ENCODE measurements around the gene VSTM2A.

Gene VSTM2A

DNA sequence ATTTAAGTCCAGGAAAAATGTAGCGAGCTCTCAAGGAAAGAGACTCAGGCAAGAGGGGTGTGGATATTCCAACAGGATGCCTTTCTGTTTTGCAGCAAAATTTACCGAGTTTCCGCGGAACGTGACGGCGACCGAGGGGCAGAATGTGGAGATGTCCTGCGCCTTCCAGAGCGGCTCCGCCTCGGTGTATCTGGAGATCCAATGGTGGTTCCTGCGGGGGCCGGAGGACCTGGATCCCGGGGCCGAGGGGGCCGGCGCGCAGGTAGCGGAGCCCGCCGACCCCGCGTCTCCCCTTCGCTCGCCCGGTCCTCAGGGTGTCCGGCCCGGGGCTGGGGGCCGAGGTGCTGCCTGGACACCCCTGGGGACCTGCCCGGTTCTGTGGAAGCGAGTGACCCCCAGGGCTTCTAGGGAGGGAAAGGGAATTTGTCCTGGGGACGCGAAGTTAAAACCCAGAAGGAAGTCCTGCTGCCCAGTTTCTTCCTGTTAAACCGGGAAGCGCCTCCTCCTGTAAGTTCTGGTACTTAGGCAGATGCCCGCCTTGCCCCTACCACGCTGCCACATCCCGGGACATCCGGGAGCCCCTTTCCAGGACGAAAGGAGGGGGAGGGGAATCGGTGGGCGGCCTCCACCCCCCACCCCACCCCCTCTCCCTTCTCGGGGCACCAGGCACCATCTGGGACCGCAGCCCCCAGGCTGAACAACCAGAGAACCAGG, 2.5 kb downstream of the VSTM2A start:
- POLR2A ChIA-PET: no interaction called here
- Histone ChIP-seq H3K4me3 (ENCODE audit: control insufficient read depth in 1 of 7, extremely low read depth in 1 of 7, insufficient read depth in 4 of 7, low read depth in 2 of 7, low read length in 6 of 7) (no peak overlapping the region), H3K27ac (ENCODE audit: insufficient read depth in 1 of 2, low read depth in 1 of 2, low read length in 2 of 2, poor library complexity in 1 of 2, severe bottlenecking in 2 of 2) (no peak overlapping the region), H3K4me1 (ENCODE audit: control extremely low read depth in 1 of 4, control insufficient read depth in 4 of 4, insufficient read depth in 4 of 4, low read length in 3 of 4) (peaks cover 0 to 8% (median 3%) of the 10 kb centered on the region in 4 experiments), H3K9me3 (ENCODE audit: control extremely low read depth in 1 of 5, control insufficient read depth in 4 of 5, insufficient read depth in 2 of 5, low read depth in 1 of 5, low read length in 4 of 5) (peaks cover 0 to 3% (median 0%) of the 10 kb centered on the region in 5 experiments), H3K27me3 (replicated peaks in 2 of 5; ENCODE audit: control insufficient read depth in 4 of 5, insufficient read depth in 5 of 5, low read length in 4 of 5) (peaks cover 18 to 84% (median 35%) of the 10 kb centered on the region in 5 experiments), H3K36me3 (ENCODE audit: control insufficient read depth in 4 of 4, insufficient read depth in 4 of 4, low read length in 3 of 4) (no peaks in the 10 kb centered on the region)
- no peak for DNase-seq
- 1% methylated on average over 39 of the region's 45 CpGs for WGBS (ENCODE audit: insufficient coverage)
- CTCF ChIA-PET: no interaction called here

DNA sequence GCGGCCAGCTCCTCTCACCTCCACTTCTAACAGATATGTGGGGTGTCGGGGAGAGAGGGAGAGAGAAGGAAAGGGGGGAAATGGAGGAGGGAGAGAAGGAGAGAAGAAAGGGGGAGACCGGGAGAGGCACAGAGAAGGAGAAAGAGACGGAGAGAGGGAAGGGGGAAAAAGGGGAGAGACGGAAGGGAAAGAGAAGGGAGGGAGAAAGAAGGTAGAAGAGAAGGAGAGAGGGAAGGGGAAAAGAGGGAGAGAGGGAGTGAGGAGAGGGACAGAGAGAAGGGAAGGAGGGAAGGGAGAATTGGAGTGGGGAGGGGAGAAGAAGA, 3.0 kb downstream of the VSTM2A start:
- no peak for DNase-seq
- Histone ChIP-seq H3K9me3 (ENCODE audit: control extremely low read depth in 1 of 5, control insufficient read depth in 4 of 5, insufficient read depth in 2 of 5, low read depth in 1 of 5, low read length in 4 of 5) (peaks cover 0 to 3% (median 0%) of the 10 kb centered on the region in 5 experiments), H3K36me3 (ENCODE audit: control insufficient read depth in 4 of 4, insufficient read depth in 4 of 4, low read length in 3 of 4) (no peaks in the 10 kb centered on the region), H3K27me3 (replicated peaks in 2 of 5; ENCODE audit: control insufficient read depth in 4 of 5, insufficient read depth in 5 of 5, low read length in 4 of 5) (peaks cover 18 to 82% (median 33%) of the 10 kb centered on the region in 5 experiments), H3K4me1 (ENCODE audit: control extremely low read depth in 1 of 4, control insufficient read depth in 4 of 4, insufficient read depth in 4 of 4, low read length in 3 of 4) (peaks cover 0 to 8% (median 3%) of the 10 kb centered on the region in 4 experiments), H3K27ac (ENCODE audit: insufficient read depth in 1 of 2, low read depth in 1 of 2, low read length in 2 of 2, poor library complexity in 1 of 2, severe bottlenecking in 2 of 2) (no peak overlapping the region), H3K4me3 (ENCODE audit: control insufficient read depth in 1 of 7, extremely low read depth in 1 of 7, insufficient read depth in 4 of 7, low read depth in 2 of 7, low read length in 6 of 7) (no peak overlapping the region)
- 4% methylated on average over 3 of the region's 5 CpGs for WGBS (ENCODE audit: insufficient coverage)
- CTCF ChIA-PET: no interaction called here
- POLR2A ChIA-PET: no interaction called here

DNA sequence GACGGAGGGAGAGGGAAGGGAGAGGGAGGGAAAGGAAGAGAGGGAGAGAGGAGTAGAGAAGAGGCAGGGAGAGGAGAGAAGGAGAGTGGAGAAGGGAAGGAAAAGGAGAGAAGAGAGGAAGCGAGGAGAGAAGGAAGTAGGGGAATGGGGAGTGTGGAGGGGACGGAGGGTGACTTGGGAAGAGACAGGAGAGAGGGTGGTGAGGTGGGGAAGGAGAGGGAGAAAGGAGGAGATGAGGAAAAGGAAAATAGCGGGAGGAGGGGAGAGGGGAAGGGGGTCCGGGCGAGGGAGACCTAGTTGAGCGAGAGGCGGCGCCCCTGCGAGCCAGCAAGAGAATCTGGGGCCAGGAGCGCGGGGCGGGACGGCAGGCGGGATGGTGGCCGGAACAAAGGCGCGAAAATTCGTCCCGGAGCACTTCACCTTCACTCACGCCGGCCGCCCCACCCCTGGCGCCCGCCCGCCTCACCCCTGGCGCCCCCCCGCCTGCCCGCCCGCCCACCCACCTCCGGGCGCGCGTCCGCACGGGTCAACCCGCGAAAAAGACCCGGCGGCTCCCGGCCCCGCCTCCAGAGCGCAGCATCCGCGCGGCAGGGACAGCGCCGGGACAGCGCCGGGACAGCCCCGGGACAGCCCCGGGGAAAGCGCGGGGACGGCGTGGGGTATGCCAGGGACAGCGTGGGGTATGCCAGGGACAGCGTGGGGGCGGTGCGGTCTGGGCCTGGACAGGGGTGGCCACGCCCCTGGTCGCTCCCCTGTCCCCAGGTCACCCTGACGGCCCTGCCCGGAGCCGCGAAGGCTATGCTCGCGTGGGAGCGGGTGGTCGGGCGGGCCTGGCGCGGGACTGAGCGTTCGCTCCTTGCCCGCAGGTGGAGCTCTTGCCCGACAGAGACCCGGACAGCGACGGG, 4.2 kb downstream of the VSTM2A start:
- peak overlapping the region in 2 of 7 experiments; percentile 4 to 42 for H3K4me3 ChIP-seq (ENCODE audit: control insufficient read depth in 1 of 7, extremely low read depth in 1 of 7, insufficient read depth in 4 of 7, low read depth in 2 of 7, low read length in 6 of 7)
- DNase-seq: peak in 2 of 3 donors; percentile 17 to 26
- POLR2A ChIA-PET: no interaction called here

DNA sequence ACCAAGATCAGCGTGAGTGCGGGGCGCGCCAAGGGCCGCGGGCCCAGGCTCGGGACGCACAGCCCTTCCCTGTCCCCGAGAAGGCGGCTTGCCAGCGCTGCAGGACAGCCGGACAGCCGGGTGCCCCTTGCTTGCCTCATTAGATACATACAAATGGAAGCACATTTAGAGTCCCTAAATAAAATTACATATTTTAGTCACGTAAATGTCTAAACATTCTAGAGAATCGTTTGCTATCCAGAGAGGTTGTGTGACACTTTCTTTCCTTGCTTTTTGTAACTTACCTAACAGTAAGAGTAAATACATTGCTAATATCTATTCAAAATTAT, 4.8 kb downstream of the VSTM2A start:
- Histone ChIP-seq H3K4me3 (ENCODE audit: control insufficient read depth in 1 of 7, extremely low read depth in 1 of 7, insufficient read depth in 4 of 7, low read depth in 2 of 7, low read length in 6 of 7) (peak overlapping the region in 1 of 7 experiments; percentile 4), H3K36me3 (ENCODE audit: control insufficient read depth in 4 of 4, insufficient read depth in 4 of 4, low read length in 3 of 4) (no peaks in the 10 kb centered on the region), H3K27ac (ENCODE audit: insufficient read depth in 1 of 2, low read depth in 1 of 2, low read length in 2 of 2, poor library complexity in 1 of 2, severe bottlenecking in 2 of 2) (no peak overlapping the region), H3K9me3 (ENCODE audit: control extremely low read depth in 1 of 5, control insufficient read depth in 4 of 5, insufficient read depth in 2 of 5, low read depth in 1 of 5, low read length in 4 of 5) (peaks cover 0 to 3% (median 0%) of the 10 kb centered on the region in 5 experiments), H3K4me1 (ENCODE audit: control extremely low read depth in 1 of 4, control insufficient read depth in 4 of 4, insufficient read depth in 4 of 4, low read length in 3 of 4) (peaks cover 0 to 8% (median 3%) of the 10 kb centered on the region in 4 experiments), H3K27me3 (replicated peaks in 2 of 5; ENCODE audit: control insufficient read depth in 4 of 5, insufficient read depth in 5 of 5, low read length in 4 of 5) (peaks cover 16 to 65% (median 26%) of the 10 kb centered on the region in 5 experiments)
- WGBS (ENCODE audit: insufficient coverage): 0% methylated on average over 11 of the region's 15 CpGs
- no peak for DNase-seq
- CTCF ChIA-PET: no interaction called here
- POLR2A ChIA-PET: no interaction called here

More for the DNA sequence above, 4.2 kb downstream of the VSTM2A start:
- peaks cover 0 to 8% (median 3%) of the 10 kb centered on the region in 4 experiments for H3K4me1 ChIP-seq (ENCODE audit: control extremely low read depth in 1 of 4, control insufficient read depth in 4 of 4, insufficient read depth in 4 of 4, low read length in 3 of 4)
- CTCF ChIA-PET: no interaction called here
- no peak overlapping the region for H3K27ac ChIP-seq (ENCODE audit: insufficient read depth in 1 of 2, low read depth in 1 of 2, low read length in 2 of 2, poor library complexity in 1 of 2, severe bottlenecking in 2 of 2)
- H3K9me3 ChIP-seq (ENCODE audit: control extremely low read depth in 1 of 5, control insufficient read depth in 4 of 5, insufficient read depth in 2 of 5, low read depth in 1 of 5, low read length in 4 of 5): peaks cover 0 to 3% (median 0%) of the 10 kb centered on the region in 5 experiments
- peaks cover 16 to 71% (median 26%) of the 10 kb centered on the region in 5 experiments for H3K27me3 ChIP-seq (replicated peaks in 2 of 5; ENCODE audit: control insufficient read depth in 4 of 5, insufficient read depth in 5 of 5, low read length in 4 of 5)
- 1% methylated on average over 54 of the region's 80 CpGs for WGBS (ENCODE audit: insufficient coverage)
- no peaks in the 10 kb centered on the region for H3K36me3 ChIP-seq (ENCODE audit: control insufficient read depth in 4 of 4, insufficient read depth in 4 of 4, low read length in 3 of 4)

DNA sequence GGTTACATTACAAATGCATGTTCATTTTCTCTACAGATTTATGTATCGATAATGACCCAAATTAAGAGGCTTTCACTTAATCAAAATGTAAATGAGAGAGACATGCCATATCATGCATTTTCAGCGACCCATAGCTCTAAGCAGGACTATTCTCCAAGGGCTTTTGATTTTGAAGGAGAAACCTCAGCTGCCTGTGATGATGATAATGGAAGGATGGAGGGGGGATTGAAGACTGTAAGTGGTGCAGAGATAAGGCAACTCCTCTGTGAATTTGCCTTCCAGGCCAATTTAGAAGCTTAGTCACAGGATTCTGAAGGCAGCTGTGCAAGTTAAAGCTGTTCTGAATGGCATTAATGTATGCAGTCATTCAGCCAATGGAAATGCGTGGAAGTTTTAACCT, 8.3 kb downstream of the VSTM2A start:
- POLR2A ChIA-PET: no interaction called here
- 100% methylated on average over 1 of the region's 3 CpGs for WGBS (ENCODE audit: insufficient coverage)
- Histone ChIP-seq H3K27ac (ENCODE audit: insufficient read depth in 1 of 2, low read depth in 1 of 2, low read length in 2 of 2, poor library complexity in 1 of 2, severe bottlenecking in 2 of 2) (no peak overlapping the region), H3K36me3 (ENCODE audit: control insufficient read depth in 4 of 4, insufficient read depth in 4 of 4, low read length in 3 of 4) (no peaks in the 10 kb centered on the region), H3K9me3 (ENCODE audit: control extremely low read depth in 1 of 5, control insufficient read depth in 4 of 5, insufficient read depth in 2 of 5, low read depth in 1 of 5, low read length in 4 of 5) (no peaks in the 10 kb centered on the region), H3K4me1 (ENCODE audit: control extremely low read depth in 1 of 4, control insufficient read depth in 4 of 4, insufficient read depth in 4 of 4, low read length in 3 of 4) (peaks cover 0 to 5% (median 1%) of the 10 kb centered on the region in 4 experiments), H3K4me3 (ENCODE audit: control insufficient read depth in 1 of 7, extremely low read depth in 1 of 7, insufficient read depth in 4 of 7, low read depth in 2 of 7, low read length in 6 of 7) (no peak overlapping the region), H3K27me3 (replicated peaks in 2 of 5; ENCODE audit: control insufficient read depth in 4 of 5, insufficient read depth in 5 of 5, low read length in 4 of 5) (peaks cover 4 to 29% (median 6%) of the 10 kb centered on the region in 5 experiments)
- no peak for DNase-seq
- CTCF ChIA-PET: no interaction called here

DNA sequence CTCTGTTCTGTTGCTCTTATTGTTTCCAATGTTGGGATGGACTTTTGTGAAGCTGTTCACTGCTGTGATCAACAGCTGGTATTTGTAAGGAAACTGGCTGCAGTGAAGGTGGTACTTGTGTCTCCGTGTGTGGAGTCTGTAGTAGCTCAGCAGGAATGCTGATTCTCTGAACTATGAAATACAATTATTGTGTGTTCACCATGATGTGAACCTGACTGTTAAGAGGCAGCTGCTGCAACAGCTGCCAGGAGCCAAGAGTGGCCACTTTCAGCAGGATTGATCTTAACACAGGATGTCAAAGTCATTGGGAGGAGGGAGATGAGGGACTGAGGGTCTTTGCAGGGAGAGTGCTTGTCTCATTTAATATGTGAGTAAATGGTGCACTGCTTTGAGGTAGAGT, 13.9 kb downstream of the VSTM2A start:
- no peaks in the 10 kb centered on the region for H3K9me3 ChIP-seq (ENCODE audit: control extremely low read depth in 1 of 5, control insufficient read depth in 4 of 5, insufficient read depth in 2 of 5, low read depth in 1 of 5, low read length in 4 of 5)
- WGBS (ENCODE audit: insufficient coverage): 25% methylated on average over 1 of the region's 1 CpG
- no peak for DNase-seq
- CTCF ChIA-PET: no interaction called here
- H3K27ac ChIP-seq (ENCODE audit: insufficient read depth in 1 of 2, low read depth in 1 of 2, low read length in 2 of 2, poor library complexity in 1 of 2, severe bottlenecking in 2 of 2): no peak overlapping the region
- no peaks in the 10 kb centered on the region for H3K27me3 ChIP-seq (replicated peaks in 2 of 5; ENCODE audit: control insufficient read depth in 4 of 5, insufficient read depth in 5 of 5, low read length in 4 of 5)
- no peak overlapping the region for H3K4me3 ChIP-seq (ENCODE audit: control insufficient read depth in 1 of 7, extremely low read depth in 1 of 7, insufficient read depth in 4 of 7, low read depth in 2 of 7, low read length in 6 of 7)
- H3K36me3 ChIP-seq (ENCODE audit: control insufficient read depth in 4 of 4, insufficient read depth in 4 of 4, low read length in 3 of 4): no peaks in the 10 kb centered on the region
- no peaks in the 10 kb centered on the region for H3K4me1 ChIP-seq (ENCODE audit: control extremely low read depth in 1 of 4, control insufficient read depth in 4 of 4, insufficient read depth in 4 of 4, low read length in 3 of 4)
- POLR2A ChIA-PET: no interaction called here

DNA sequence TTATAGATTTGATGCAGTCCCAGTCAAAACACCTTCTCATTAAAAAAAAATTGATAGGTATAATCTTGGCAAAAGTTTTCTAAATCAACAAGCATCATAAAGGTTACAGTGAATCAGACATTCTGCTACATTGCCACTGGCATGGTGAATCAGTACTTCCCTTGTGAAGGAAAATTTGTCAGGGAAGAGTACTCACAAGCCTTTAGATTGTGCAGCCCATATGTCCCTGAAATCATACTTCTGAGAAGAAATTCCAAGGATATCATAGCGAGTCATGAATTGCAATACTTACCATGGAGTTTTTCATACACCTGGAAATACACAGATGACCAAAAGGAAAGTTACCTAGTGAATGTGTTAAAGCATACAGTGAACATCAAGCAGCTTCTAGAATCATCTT, 17.2 kb downstream of the VSTM2A start:
- Histone ChIP-seq H3K36me3 (ENCODE audit: control insufficient read depth in 4 of 4, insufficient read depth in 4 of 4, low read length in 3 of 4) (no peaks in the 10 kb centered on the region), H3K27me3 (replicated peaks in 2 of 5; ENCODE audit: control insufficient read depth in 4 of 5, insufficient read depth in 5 of 5, low read length in 4 of 5) (no peaks in the 10 kb centered on the region), H3K27ac (ENCODE audit: insufficient read depth in 1 of 2, low read depth in 1 of 2, low read length in 2 of 2, poor library complexity in 1 of 2, severe bottlenecking in 2 of 2) (no peak overlapping the region), H3K9me3 (ENCODE audit: control extremely low read depth in 1 of 5, control insufficient read depth in 4 of 5, insufficient read depth in 2 of 5, low read depth in 1 of 5, low read length in 4 of 5) (no peaks in the 10 kb centered on the region), H3K4me3 (ENCODE audit: control insufficient read depth in 1 of 7, extremely low read depth in 1 of 7, insufficient read depth in 4 of 7, low read depth in 2 of 7, low read length in 6 of 7) (no peak overlapping the region), H3K4me1 (ENCODE audit: control extremely low read depth in 1 of 4, control insufficient read depth in 4 of 4, insufficient read depth in 4 of 4, low read length in 3 of 4) (no peaks in the 10 kb centered on the region)
- WGBS (ENCODE audit: insufficient coverage): no CpG with 5 or more reads among the region's 1 CpG
- POLR2A ChIA-PET: no interaction called here
- CTCF ChIA-PET: no interaction called here
- no peak for DNase-seq

All from common myeloid progenitor, CD34-positive (primary cell).